ENCODE data around the gene LMAN1L.

The LMAN1L gene

DNA sequence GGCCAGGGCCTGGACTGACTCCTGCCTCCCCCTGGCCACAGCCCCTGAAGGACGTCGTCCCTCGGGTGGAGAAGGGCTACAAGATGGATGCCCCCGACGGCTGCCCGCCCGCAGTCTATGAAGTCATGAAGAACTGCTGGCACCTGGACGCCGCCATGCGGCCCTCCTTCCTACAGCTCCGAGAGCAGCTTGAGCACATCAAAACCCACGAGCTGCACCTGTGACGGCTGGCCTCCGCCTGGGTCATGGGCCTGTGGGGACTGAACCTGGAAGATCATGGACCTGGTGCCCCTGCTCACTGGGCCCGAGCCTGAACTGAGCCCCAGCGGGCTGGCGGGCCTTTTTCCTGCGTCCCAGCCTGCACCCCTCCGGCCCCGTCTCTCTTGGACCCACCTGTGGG, 10.3 kb upstream of the LMAN1L start:
- no peaks in the 10 kb centered on the region for H3K79me2 ChIP-seq (ENCODE audit: insufficient read depth, low read length)
- no peaks in the 10 kb centered on the region for H3F3A ChIP-seq (ENCODE audit: insufficient read depth, low read length)
- H4K20me1 ChIP-seq (ENCODE audit: insufficient read depth, low read length) = no peaks in the 10 kb centered on the region

DNA sequence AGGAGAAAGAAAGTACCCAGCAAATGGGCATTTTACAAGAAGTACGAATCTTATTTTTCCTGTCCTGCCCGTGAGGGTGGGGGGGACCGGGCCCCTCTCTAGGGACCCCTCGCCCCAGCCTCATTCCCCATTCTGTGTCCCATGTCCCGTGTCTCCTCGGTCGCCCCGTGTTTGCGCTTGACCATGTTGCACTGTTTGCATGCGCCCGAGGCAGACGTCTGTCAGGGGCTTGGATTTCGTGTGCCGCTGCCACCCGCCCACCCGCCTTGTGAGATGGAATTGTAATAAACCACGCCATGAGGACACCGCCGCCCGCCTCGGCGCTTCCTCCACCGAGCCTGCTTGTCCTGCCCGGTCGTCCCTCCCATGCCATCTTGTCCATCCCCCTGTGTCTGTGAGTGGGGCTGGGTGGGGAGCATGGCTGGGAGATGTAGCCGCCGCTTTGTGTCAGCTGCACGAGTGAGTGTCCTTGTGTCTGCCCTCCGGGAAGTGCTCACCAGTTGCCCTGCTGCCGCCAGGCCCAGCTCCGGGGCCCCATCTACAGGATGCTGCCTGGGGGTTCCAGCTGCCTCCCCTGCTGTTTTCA, 9.7 kb upstream of the LMAN1L start:
- Histone ChIP-seq H4K20me1 (ENCODE audit: insufficient read depth, low read length) (no peaks in the 10 kb centered on the region), H3F3A (ENCODE audit: insufficient read depth, low read length) (no peaks in the 10 kb centered on the region), H3K4me2 (ENCODE audit: low read length) (no peak overlapping the region), H3K9me3 (ENCODE audit: low read length) (no peaks in the 10 kb centered on the region), H3K4me1 (ENCODE audit: insufficient read depth, low read length, severe bottlenecking) (peaks cover 31% of the 10 kb centered on the region), H3K79me2 (ENCODE audit: insufficient read depth, low read length) (no peaks in the 10 kb centered on the region), H3K27ac (ENCODE audit: low read depth, low read length, poor library complexity, severe bottlenecking) (no peak overlapping the region), H3K4me3 (ENCODE audit: low read depth, low read length, poor library complexity, severe bottlenecking) (no peak overlapping the region), H3K9ac (ENCODE audit: low read length) (no peak overlapping the region), H3K9me2 (ENCODE audit: low read depth, low read length) (no peaks in the 10 kb centered on the region), H3K36me3 (ENCODE audit: insufficient read depth, low read length) (peaks cover 73% of the 10 kb centered on the region), H3K27me3 (ENCODE audit: insufficient read depth, low read length) (no peaks in the 10 kb centered on the region), H2AFZ (ENCODE audit: low read length) (no peak overlapping the region)
- TF ChIP-seq EZH2 (IDR thresholded peaks at IDR 0.05; ENCODE audit: borderline replicate concordance, low read length) = no peak
- TF ChIP-seq, protein P1, sequence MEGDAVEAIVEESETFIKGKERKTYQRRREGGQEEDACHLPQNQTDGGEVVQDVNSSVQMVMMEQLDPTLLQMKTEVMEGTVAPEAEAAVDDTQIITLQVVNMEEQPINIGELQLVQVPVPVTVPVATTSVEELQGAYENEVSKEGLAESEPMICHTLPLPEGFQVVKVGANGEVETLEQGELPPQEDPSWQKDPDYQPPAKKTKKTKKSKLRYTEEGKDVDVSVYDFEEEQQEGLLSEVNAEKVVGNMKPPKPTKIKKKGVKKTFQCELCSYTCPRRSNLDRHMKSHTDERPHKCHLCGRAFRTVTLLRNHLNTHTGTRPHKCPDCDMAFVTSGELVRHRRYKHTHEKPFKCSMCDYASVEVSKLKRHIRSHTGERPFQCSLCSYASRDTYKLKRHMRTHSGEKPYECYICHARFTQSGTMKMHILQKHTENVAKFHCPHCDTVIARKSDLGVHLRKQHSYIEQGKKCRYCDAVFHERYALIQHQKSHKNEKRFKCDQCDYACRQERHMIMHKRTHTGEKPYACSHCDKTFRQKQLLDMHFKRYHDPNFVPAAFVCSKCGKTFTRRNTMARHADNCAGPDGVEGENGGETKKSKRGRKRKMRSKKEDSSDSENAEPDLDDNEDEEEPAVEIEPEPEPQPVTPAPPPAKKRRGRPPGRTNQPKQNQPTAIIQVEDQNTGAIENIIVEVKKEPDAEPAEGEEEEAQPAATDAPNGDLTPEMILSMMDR (IDR thresholded peaks at IDR 0.05; ENCODE audit: low read length) = no peak

More for the DNA sequence above, 10.3 kb upstream of the LMAN1L start:
- Histone ChIP-seq H3K36me3 (ENCODE audit: insufficient read depth, low read length) (peaks cover 77% of the 10 kb centered on the region), H3K4me2 (ENCODE audit: low read length) (no peak overlapping the region), H2AFZ (ENCODE audit: low read length) (no peak overlapping the region), H3K9ac (ENCODE audit: low read length) (no peak overlapping the region), H3K27me3 (ENCODE audit: insufficient read depth, low read length) (no peaks in the 10 kb centered on the region), H3K4me3 (ENCODE audit: low read depth, low read length, poor library complexity, severe bottlenecking) (no peak overlapping the region), H3K9me3 (ENCODE audit: low read length) (no peaks in the 10 kb centered on the region), H3K27ac (ENCODE audit: low read depth, low read length, poor library complexity, severe bottlenecking) (no peak overlapping the region), H3K4me1 (ENCODE audit: insufficient read depth, low read length, severe bottlenecking) (peaks cover 38% of the 10 kb centered on the region), H3K9me2 (ENCODE audit: low read depth, low read length) (no peaks in the 10 kb centered on the region)
- TF ChIP-seq, protein P1 (IDR thresholded peaks at IDR 0.05; ENCODE audit: low read length) = no peak
- no peak for TF ChIP-seq EZH2 (IDR thresholded peaks at IDR 0.05; ENCODE audit: borderline replicate concordance, low read length)

DNA sequence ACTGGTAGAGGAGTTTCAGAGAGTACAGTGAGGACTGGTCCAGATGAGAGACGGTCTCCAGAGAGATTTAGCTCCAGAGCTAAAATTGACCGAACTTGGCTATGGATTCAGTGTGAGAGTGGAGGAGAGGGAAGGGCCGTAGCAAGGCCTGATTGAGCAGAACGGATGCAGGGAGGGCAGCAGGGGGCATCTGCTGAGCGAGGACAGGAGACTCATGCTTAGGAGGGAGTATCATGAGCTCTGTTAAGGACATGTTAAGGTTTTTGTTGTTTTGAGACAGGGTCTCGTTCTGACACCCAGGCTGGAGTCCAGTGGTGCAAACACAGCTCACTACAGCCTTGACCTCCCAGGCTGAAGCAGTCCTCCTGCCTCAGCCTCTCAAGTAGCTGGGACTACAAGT, 7.7 kb upstream of the LMAN1L start:
- Histone ChIP-seq H3K9me3 (ENCODE audit: low read length) (no peaks in the 10 kb centered on the region), H3K9me2 (ENCODE audit: low read depth, low read length) (no peaks in the 10 kb centered on the region), H3F3A (ENCODE audit: insufficient read depth, low read length) (no peaks in the 10 kb centered on the region), H3K27ac (ENCODE audit: low read depth, low read length, poor library complexity, severe bottlenecking) (no peak overlapping the region), H3K4me1 (ENCODE audit: insufficient read depth, low read length, severe bottlenecking) (peaks cover 11% of the 10 kb centered on the region), H3K27me3 (ENCODE audit: insufficient read depth, low read length) (no peaks in the 10 kb centered on the region; the same call in 1 of the 2 replicates), H3K4me3 (ENCODE audit: low read depth, low read length, poor library complexity, severe bottlenecking) (no peak overlapping the region), H3K36me3 (ENCODE audit: insufficient read depth, low read length) (peaks cover 53% of the 10 kb centered on the region), H4K20me1 (ENCODE audit: insufficient read depth, low read length) (no peaks in the 10 kb centered on the region), H3K9ac (ENCODE audit: low read length) (no peak overlapping the region), H3K79me2 (ENCODE audit: insufficient read depth, low read length) (no peaks in the 10 kb centered on the region), H3K4me2 (ENCODE audit: low read length) (no peak overlapping the region), H2AFZ (ENCODE audit: low read length) (no peak overlapping the region)
- TF ChIP-seq, protein P1 (IDR thresholded peaks at IDR 0.05; ENCODE audit: low read length) = no peak
- no peak for TF ChIP-seq EZH2 (IDR thresholded peaks at IDR 0.05; ENCODE audit: borderline replicate concordance, low read length)
